Type B pancreatic cell (in vitro differentiated cells): Measurements from ENCODE around the gene WDR46. TPM values are rescaled to one million over a fixed set of nuclear protein-coding genes. Genes with fewer than 3 reads are reported as not detected.

ENCODE experiments used
- DNase-seq: peaks from one replicate; pipeline ENCODE4 v3.0.0; 2021; ENCODE audit warnings: mixed read lengths; ENCODE audit not compliant: unreplicated experiment; ENCODE audit errors: extremely low spot score
- H3K27ac Mint-ChIP-seq: 2 replicates; pipeline ENCODE4 v1.8.0; 2021; ENCODE audit warnings: mild to moderate bottlenecking, mixed read lengths
- H3K27me3 Mint-ChIP-seq: 2 replicates; pipeline ENCODE4 v1.8.0; 2021; ENCODE audit warnings: mixed read lengths
- H3K36me3 Mint-ChIP-seq: 2 replicates; pipeline ENCODE4 v1.8.0; 2021; ENCODE audit warnings: mixed read lengths
- H3K4me1 Mint-ChIP-seq: one replicate; pipeline ENCODE4 v1.8.0; 2021; ENCODE audit warnings: mixed read lengths; ENCODE audit not compliant: unreplicated experiment
- H3K4me3 Mint-ChIP-seq: 2 replicates; pipeline ENCODE4 v1.8.0; 2021; ENCODE audit warnings: mild to moderate bottlenecking, mixed read lengths
- H3K9me3 Mint-ChIP-seq: 2 replicates; pipeline ENCODE4 v1.8.0; 2021; ENCODE audit warnings: mixed read lengths
- total RNA-seq: library from RNA; stranded (reverse); gene quantifications from 2 replicates; pipeline ENCODE4 v1.2.1, GENCODE V29; 2021; ENCODE audit warnings: low replicate concordance
- TF ChIP-seq, protein P1 (sequence below): fragments of 200-600 bp; sonication (generic); conservative IDR thresholded peaks from 2 replicates; pipeline ENCODE4 v1.5.0; 2021; ENCODE audit warnings: antibody characterized with exemption, mild to moderate bottlenecking

Gene WDR46
- total RNA-seq, 1 donor from 2014 or later = 67.4 TPM

DNA sequence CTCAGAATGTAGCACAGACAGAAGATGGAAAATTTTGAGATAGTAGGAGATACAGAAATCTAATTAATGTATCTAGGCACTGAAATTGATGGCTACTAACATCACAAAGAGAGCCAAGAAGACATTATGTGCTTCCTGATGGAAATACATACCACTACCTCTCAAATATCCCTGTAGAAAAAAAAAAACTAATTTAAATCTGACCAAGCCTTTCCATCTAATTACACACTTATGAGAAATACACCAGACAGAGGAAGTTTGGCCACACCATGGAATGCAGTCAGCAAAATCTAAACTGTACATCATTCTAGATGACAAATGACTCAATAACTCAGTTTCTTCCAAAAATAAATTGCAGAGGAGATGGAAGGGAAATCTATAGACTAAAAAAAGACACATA is 36.3 kb downstream of the WDR46 start:
- Mint-ChIP-seq H3K27me3 (no peaks in the 10 kb centered on the region), H3K9me3 (no peaks in the 10 kb centered on the region), H3K4me3 (no peak overlapping the region), H3K36me3 (peaks cover 19% of the 10 kb centered on the region), H3K4me1 (peaks cover 28% of the 10 kb centered on the region), H3K27ac (no peak overlapping the region)
- TF ChIP-seq, protein P1, sequence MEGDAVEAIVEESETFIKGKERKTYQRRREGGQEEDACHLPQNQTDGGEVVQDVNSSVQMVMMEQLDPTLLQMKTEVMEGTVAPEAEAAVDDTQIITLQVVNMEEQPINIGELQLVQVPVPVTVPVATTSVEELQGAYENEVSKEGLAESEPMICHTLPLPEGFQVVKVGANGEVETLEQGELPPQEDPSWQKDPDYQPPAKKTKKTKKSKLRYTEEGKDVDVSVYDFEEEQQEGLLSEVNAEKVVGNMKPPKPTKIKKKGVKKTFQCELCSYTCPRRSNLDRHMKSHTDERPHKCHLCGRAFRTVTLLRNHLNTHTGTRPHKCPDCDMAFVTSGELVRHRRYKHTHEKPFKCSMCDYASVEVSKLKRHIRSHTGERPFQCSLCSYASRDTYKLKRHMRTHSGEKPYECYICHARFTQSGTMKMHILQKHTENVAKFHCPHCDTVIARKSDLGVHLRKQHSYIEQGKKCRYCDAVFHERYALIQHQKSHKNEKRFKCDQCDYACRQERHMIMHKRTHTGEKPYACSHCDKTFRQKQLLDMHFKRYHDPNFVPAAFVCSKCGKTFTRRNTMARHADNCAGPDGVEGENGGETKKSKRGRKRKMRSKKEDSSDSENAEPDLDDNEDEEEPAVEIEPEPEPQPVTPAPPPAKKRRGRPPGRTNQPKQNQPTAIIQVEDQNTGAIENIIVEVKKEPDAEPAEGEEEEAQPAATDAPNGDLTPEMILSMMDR = no peak
- no peak for DNase-seq

DNA sequence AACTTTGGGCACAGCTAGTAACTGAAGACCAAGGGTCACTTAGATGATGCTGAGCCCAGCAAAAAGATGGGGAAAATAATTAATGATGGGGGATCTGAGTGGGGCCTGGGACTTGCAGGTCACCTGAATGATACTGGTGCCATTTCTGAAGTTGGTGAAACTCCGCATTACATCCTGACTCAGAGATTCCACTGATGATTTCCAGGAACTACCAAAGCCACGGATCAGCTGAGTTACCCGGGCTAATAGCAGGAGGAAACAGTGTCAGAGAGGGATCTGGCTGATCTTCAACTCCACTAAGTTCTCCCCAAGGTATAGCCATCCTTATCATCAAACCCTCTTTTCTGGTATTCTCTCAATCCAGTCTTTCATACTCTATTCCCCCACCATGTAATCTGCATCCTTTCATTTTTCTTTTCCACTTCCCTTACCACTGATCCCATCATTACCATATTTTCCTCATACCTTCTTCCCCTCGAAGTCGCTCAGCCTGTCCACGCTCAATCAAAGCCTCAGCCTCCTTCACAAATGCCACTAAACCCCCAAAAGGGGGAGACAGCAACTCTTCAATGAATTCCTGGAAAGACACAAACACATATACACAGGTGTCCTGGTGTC is 37.5 kb downstream of the WDR46 start:
- H3K27me3 Mint-ChIP-seq = peaks cover 2% of the 10 kb centered on the region
- TF ChIP-seq, protein P1 = no peak
- H3K4me3 Mint-ChIP-seq = peak overlapping the region; percentile 67
- H3K9me3 Mint-ChIP-seq = no peaks in the 10 kb centered on the region
- no peak for DNase-seq
- peaks cover 19% of the 10 kb centered on the region for H3K36me3 Mint-ChIP-seq
- H3K4me1 Mint-ChIP-seq = peaks cover 28% of the 10 kb centered on the region
- H3K27ac Mint-ChIP-seq = peak overlapping the region; percentile 71

DNA sequence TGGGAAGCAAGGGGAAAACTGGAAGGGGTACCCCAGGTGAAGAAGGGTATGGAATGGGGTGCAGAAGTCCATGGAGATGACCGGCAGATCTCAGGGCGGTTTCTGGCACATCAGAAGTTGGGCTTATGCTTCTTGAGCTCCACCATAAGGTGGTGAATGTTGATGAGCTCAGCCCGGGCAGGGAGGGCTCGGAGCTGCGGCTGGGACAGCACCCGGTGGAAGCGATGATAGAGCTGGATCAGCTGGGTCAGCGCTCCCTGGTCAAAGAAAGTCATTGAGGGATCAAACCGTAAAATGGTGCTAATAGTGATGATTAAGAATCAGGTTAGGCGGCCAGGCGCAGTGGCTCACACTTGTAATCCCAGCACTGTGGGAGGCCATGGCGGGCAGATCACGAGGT is 38.3 kb downstream of the WDR46 start:
- peaks cover 8% of the 10 kb centered on the region for H3K27me3 Mint-ChIP-seq
- H3K9me3 Mint-ChIP-seq = no peaks in the 10 kb centered on the region
- peaks cover 16% of the 10 kb centered on the region for H3K36me3 Mint-ChIP-seq
- peaks cover 28% of the 10 kb centered on the region for H3K4me1 Mint-ChIP-seq
- no peak for DNase-seq
- TF ChIP-seq, protein P1 = no peak
- no peak overlapping the region for H3K4me3 Mint-ChIP-seq
- peak overlapping the region; percentile 96 for H3K27ac Mint-ChIP-seq

DNA sequence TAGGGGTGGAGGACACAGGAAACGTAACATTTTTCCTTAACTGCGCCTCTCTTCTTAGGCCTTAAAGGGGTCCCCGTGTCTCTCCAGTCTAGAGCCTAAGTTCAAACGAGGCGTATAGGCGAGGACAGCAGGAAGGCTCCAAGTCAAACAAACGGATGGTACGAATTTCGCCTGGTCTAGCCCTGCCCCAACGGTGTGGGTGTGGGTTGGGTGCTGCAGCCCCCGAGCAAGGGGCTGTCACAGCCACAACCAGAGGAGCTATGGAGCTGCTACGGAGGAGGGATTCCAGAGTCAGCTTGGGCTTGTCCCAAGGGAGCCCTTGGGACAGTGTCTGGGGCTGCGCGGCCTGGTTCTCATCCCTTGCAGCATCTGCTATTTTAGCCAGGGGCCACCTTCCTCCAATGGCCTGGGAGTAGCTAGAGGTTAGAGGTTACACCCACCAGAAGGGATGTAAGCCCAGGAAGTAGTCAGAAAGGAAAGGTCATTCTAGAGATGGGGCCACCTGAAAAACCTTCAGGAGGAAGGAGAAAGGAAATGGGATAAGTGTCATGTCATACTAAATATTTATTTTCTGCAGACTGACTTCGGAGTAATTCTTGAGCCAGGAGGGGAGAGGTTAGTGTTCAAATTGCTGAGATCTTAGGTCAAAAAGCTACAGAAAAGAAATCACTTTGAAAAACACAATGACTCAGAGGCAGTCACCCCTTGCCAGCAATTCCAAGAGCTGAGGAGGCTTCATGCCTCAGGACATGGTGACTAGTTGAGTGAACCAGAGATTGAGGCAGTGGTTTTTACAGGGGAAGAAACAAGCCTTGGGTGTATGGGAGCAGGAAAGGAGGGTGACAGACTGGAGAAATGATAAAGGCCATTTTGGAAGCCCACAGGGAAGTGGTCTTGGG is 39.1 kb downstream of the WDR46 start:
- TF ChIP-seq, protein P1 = no peak
- Mint-ChIP-seq H3K27me3 (peaks cover 8% of the 10 kb centered on the region), H3K36me3 (peaks cover 16% of the 10 kb centered on the region), H3K9me3 (no peaks in the 10 kb centered on the region), H3K4me3 (peak overlapping the region; percentile 95), H3K27ac (peak overlapping the region; percentile 96), H3K4me1 (peaks cover 28% of the 10 kb centered on the region)
- no peak for DNase-seq

DNA sequence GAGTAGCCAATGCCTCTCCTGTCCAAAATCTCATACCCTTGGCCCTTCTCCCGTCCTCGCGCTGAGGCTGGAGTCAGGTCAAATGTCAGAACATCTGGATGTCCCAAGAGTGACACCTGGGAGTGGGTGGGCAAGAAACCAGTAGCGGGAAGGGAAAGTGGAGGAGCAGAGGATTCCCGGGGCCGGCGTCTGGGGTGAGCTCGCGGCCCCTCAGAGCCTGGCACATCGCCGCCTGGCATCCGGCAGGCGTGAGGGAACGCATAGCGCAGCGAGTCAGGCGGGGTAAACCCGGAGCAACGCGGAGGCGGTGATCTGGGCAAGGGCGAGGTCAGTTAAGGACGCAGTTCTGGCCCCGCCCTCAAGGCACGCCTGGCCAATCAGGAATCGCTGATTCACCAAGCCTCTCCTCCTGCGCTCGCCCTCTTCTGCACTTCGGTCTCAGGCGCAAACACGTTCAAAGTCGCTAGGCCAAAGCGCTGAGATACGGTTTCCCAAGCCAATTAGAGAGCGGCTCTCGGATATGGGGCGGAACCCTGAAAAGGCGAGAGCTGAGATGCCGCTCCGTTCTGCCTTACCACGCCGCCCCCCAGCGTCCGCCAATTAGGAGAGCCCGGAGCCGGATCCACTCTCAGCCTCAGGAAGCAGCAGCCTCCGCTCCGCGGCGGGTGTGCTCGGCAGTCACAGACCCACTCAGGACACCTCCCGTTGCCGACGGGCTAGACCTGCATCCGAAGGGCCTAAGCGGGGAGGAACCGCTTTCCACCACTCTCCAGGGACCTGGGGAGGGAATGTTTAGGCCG is 39.9 kb downstream of the WDR46 start:
- H3K36me3 Mint-ChIP-seq = peaks cover 16% of the 10 kb centered on the region
- peaks cover 28% of the 10 kb centered on the region for H3K4me1 Mint-ChIP-seq
- H3K9me3 Mint-ChIP-seq = no peaks in the 10 kb centered on the region
- H3K4me3 Mint-ChIP-seq = peak overlapping the region; percentile 95
- peaks cover 8% of the 10 kb centered on the region for H3K27me3 Mint-ChIP-seq
- DNase-seq = peak; percentile 95
- H3K27ac Mint-ChIP-seq = peak overlapping the region; percentile 96
- TF ChIP-seq, protein P1 = no peak
